H1 (cell line): Measurements from ENCODE around the gene ATP2A3. TPM values are rescaled to one million over a fixed set of nuclear protein-coding genes. Genes with fewer than 3 reads are reported as not detected.

Experiments
- BCL11A ChIP-seq, 2 experiments: IDR thresholded peaks; one replicate each; pipeline ENCODE4 v1.6.1; 2011; ENCODE audit warnings: low read depth in 2 of 2, low read length in 2 of 2, mild to moderate bottlenecking in 2 of 2
- EZH2 ChIP-seq: fragments of 200-600 bp; sonication (generic); IDR thresholded peaks from 2 replicates; pipeline ENCODE4 v1.7.1; 2012; ENCODE audit warnings: low read depth, mild to moderate bottlenecking, moderate library complexity, low read length, inconsistent platforms; ENCODE audit not compliant: severe bottlenecking
- KDM1A ChIP-seq: fragments of 200-600, 300-600 bp; sonication (generic); IDR thresholded peaks from 2 replicates; pipeline ENCODE4 v1.7.1; 2016; ENCODE audit warnings: mild to moderate bottlenecking, low read length, borderline replicate concordance
- RXRA ChIP-seq: IDR thresholded peaks from 2 replicates; pipeline ENCODE4 v1.6.1; 2011; ENCODE audit warnings: low read depth, mild to moderate bottlenecking, low read length, moderate library complexity; ENCODE audit not compliant: insufficient read depth
- SIX5 ChIP-seq: IDR thresholded peaks from 2 replicates; pipeline ENCODE4 v1.6.1; 2011; ENCODE audit warnings: mild to moderate bottlenecking, low read depth, low read length
- polyA plus RNA-seq, 7 experiments: library from polyadenylated mRNA; depleted of rRNA in 3 of 7; stranded (reverse) in 5 of 7; unstranded in 2 of 7; fragments of >200 nt in 5 of 7; fragments of 200-250 nt in 2 of 7; gene quantifications; 1 replicate in 5 of 7; 2 replicates in 1 of 7; 4 replicates in 1 of 7; pipeline versions ENCODE4 v1.2.1 to v1.2.3, GENCODE V29; 2011 to 2013; ENCODE audit warnings: missing spikeins in 2 of 7, mixed read lengths in 2 of 7
- total RNA-seq: library from RNA; stranded (reverse); fragmentation: NEBNext Ultra II Directional; extraction: Animal tissue kit (Norgen Biotek cat#: 25700); gene quantifications from 2 replicates; pipeline ENCODE4 v1.2.1, GENCODE V29; 2021

Gene ATP2A3
- total and polyA plus RNA-seq, 2 of the 8 experiments (the other 6 are each of a cell fraction or from before 2014, with no cell fraction given): 18.4 to 32.5 TPM

GRCh38 chr17:3993493-3994220 is 29.4 kb upstream of the ATP2A3 start (continued):
- no peak for TF ChIP-seq KDM1A
- no peak for TF ChIP-seq EZH2
- no peak for TF ChIP-seq SIX5
- no peak for TF ChIP-seq RXRA
- TF ChIP-seq BCL11A (IDR thresholded peaks at IDR 0.05; ENCODE audit: low read depth in 2 of 2, low read length in 2 of 2): no peak
